MCF 10A (cell line): ENCODE measurements around the gene SDK2. TPM values are rescaled to one million over a fixed set of nuclear protein-coding genes. Genes with fewer than 3 reads are reported as not detected.

Source experiments
- BruUV-seq: library from RNA; stranded (reverse); fragments of 400-500 nt; replicated peaks from 2 replicates; lab custom pipeline; 2021; lab: Mats Ljungman, UMichigan
- CTCF ChIA-PET: fragments of 300-600 bp; sonication (Branson Sonifier 250); formaldehyde crosslinking; extraction: SDS; loops from one replicate; lab custom pipeline; 2021; ENCODE audit warnings: antibody characterized with exemption, inconsistent platforms; lab: Yijun Ruan, JAX
- POLR2A ChIA-PET: fragments of 300-600, 350-650 bp; sonication (Branson Sonifier 250); formaldehyde crosslinking; extraction: SDS; loops from one replicate; lab custom pipeline; 2020; ENCODE audit warnings: antibody characterized with exemption, inconsistent platforms; lab: Yijun Ruan, JAX
- DNase-seq: peaks from one replicate; pipeline ENCODE4 v3.0.0-alpha.2; 2018; ENCODE audit not compliant: unreplicated experiment
- H3K27ac Mint-ChIP-seq: one replicate; pipeline ENCODE4 v1.8.0; 2022; ENCODE audit warnings: mild to moderate bottlenecking, low read depth, mixed read lengths; ENCODE audit not compliant: unreplicated experiment
- H3K27me3 Mint-ChIP-seq: one replicate; pipeline ENCODE4 v1.8.0; 2022; ENCODE audit warnings: mixed read lengths; ENCODE audit not compliant: insufficient read depth, unreplicated experiment
- H3K36me3 Mint-ChIP-seq: one replicate; pipeline ENCODE4 v1.8.0; 2022; ENCODE audit warnings: mild to moderate bottlenecking, moderate library complexity, mixed read lengths; ENCODE audit not compliant: insufficient read depth, unreplicated experiment
- H3K4me1 Mint-ChIP-seq: one replicate; pipeline ENCODE4 v1.8.0; 2022; ENCODE audit warnings: mixed read lengths; ENCODE audit not compliant: insufficient read depth, unreplicated experiment
- H3K4me3 Mint-ChIP-seq: one replicate; pipeline ENCODE4 v1.8.0; 2022; ENCODE audit warnings: mild to moderate bottlenecking, moderate library complexity, mixed read lengths; ENCODE audit not compliant: unreplicated experiment
- H3K9me3 Mint-ChIP-seq: one replicate; pipeline ENCODE4 v1.8.0; 2022; ENCODE audit warnings: mixed read lengths; ENCODE audit not compliant: unreplicated experiment
- CTCF ChIP-seq: fragments of 200-600 bp; IDR thresholded peaks from one replicate; pipeline ENCODE4 v1.8.0; 2022; ENCODE audit warnings: antibody characterized with exemption, mild to moderate bottlenecking; ENCODE audit not compliant: unreplicated experiment
- intact Hi-C: fragments of 100-400 bp; cut with micrococcal nuclease; formaldehyde crosslinking; loops from 2 replicates; pipeline ENCODE4 v1.14.1; 2022
- total RNA-seq: library from RNA; stranded (reverse); gene quantifications from 2 replicates; pipeline ENCODE4 v1.2.3, GENCODE V29; 2022

SDK2 gene
- total RNA-seq, 1 experiment from 2014 or later: not detected

GRCh38 chr17:73585583-73585982 lies 58.7 kb downstream of the SDK2 start:
- CTCF ChIA-PET: interaction anchor here (0.6 kb wide), 1 partner anchor 19 kb away, joined by 3 read pairs; no protein-coding TSS in a partner anchor
- no peaks in the 10 kb centered on the region for H3K9me3 Mint-ChIP-seq
- H3K4me3 Mint-ChIP-seq: no peak overlapping the region
- H3K36me3 Mint-ChIP-seq: no peaks in the 10 kb centered on the region
- no TSS peak for BruUV-seq
- intact Hi-C loops: loop anchor here (10.0 kb wide), 1 partner anchor 161 kb away; no protein-coding TSS in a partner anchor
- no peak for DNase-seq
- H3K27me3 Mint-ChIP-seq: peaks cover 50% of the 10 kb centered on the region
- no peak overlapping the region for H3K27ac Mint-ChIP-seq
- POLR2A ChIA-PET: interaction anchor here (0.6 kb wide), 1 partner anchor 19 kb away, joined by 4 read pairs; no protein-coding TSS in a partner anchor
- no peaks in the 10 kb centered on the region for H3K4me1 Mint-ChIP-seq
- no peak for TF ChIP-seq CTCF

GRCh38 chr17:73584987-73585386 lies 59.3 kb downstream of the SDK2 start:
- TF ChIP-seq CTCF: no peak
- DNase-seq: no peak
- H3K27me3 Mint-ChIP-seq: peaks cover 50% of the 10 kb centered on the region
- POLR2A ChIA-PET: interaction anchor here (0.6 kb wide), 1 partner anchor 19 kb away, joined by 4 read pairs; no protein-coding TSS in a partner anchor
- H3K4me1 Mint-ChIP-seq: no peaks in the 10 kb centered on the region
- H3K27ac Mint-ChIP-seq: no peak overlapping the region
- CTCF ChIA-PET: no interaction called here
- H3K36me3 Mint-ChIP-seq: no peaks in the 10 kb centered on the region
- intact Hi-C loops: loop anchor here (10.0 kb wide), 1 partner anchor 160 kb away; no protein-coding TSS in a partner anchor
- H3K4me3 Mint-ChIP-seq: no peak overlapping the region
- BruUV-seq: no TSS peak
- no peaks in the 10 kb centered on the region for H3K9me3 Mint-ChIP-seq

GRCh38 chr17:73584049-73584448 lies 60.2 kb downstream of the SDK2 start:
- intact Hi-C loops: loop anchor here (10.0 kb wide), 1 partner anchor 159 kb away; no protein-coding TSS in a partner anchor
- no peak for DNase-seq
- Mint-ChIP-seq H3K27ac (no peak overlapping the region), H3K4me1 (no peaks in the 10 kb centered on the region), H3K9me3 (no peaks in the 10 kb centered on the region), H3K27me3 (peaks cover 55% of the 10 kb centered on the region), H3K36me3 (no peaks in the 10 kb centered on the region), H3K4me3 (no peak overlapping the region)
- no peak for TF ChIP-seq CTCF
- no TSS peak for BruUV-seq
- POLR2A ChIA-PET: interaction anchor here (0.6 to 0.8 kb wide), 2 partner anchors 62 to 331 kb away, joined by 3 to 4 read pairs; no protein-coding TSS in a partner anchor
- CTCF ChIA-PET: interaction anchor here (0.9 kb wide), 1 partner anchor 416 kb away, joined by 3 read pairs; no protein-coding TSS in a partner anchor

- POLR2A ChIA-PET: no interaction called here
- Mint-ChIP-seq H3K27me3 (peaks cover 63% of the 10 kb centered on the region), H3K36me3 (no peaks in the 10 kb centered on the region), H3K27ac (no peak overlapping the region), H3K4me1 (no peaks in the 10 kb centered on the region), H3K4me3 (no peak overlapping the region), H3K9me3 (no peaks in the 10 kb centered on the region)
- CTCF ChIA-PET: no interaction called here
- DNase-seq: no peak
- intact Hi-C loops: loop anchor here (10.0 kb wide), 1 partner anchor 158 kb away; no protein-coding TSS in a partner anchor
- TF ChIP-seq CTCF: no peak
- BruUV-seq: no TSS peak
These were observed 61.4 kb downstream of the SDK2 start for GRCh38 chr17:73582821-73583220.
